IPS-NIHi7 (cell line): Measurements from ENCODE around the gene ATP1A1.
A peak's percentile ranks its signal among the peaks of the same experiment; 100 is the strongest.

Experiments
- DNase-seq: peaks from one replicate; pipeline ENCODE4 v3.0.0; 2012; ENCODE audit warnings: mixed read lengths; ENCODE audit errors: extremely low spot score

ATP1A1 gene

DNA sequence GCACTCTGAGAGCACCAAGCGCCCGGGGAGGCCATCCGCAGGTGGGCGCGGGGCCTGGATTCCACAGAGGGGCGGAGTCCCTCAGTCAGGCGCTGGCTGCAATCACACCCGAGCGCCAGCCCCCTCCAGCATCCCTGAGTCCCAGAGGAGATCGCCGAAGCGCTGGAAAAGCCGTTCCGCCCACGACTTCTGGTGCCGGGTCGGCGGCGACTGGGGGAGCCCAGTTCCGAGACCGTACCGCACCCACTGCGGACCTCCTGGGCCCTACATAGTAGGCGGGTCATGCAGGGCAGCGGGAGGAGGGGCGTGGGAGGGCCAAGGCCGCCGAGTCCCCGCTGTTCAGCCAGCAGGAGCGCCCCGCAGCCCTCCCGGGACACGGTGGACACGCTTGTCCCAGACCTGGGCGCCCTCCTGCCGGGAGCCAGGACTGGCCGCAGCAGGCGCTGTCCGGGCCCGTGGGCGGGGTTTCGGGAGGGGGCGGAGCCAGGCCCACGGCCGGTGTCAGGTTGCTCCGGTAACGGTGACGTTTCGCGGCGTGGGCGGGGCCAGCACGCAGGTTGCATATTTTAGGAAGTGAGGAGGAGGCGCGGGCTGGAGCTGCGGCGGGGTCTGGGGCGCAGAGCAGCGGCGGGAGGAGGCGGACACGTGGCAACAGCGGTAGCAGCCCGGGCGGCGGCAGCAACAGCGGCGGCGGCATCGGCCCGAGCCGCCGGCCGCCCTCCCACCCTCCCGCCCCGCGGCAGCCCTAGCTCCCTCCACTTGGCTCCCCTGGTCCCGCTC, at the start of gene ATP1A1:
Gene ATP1A1 (plus strand): TSS at position 594 of the 780 bp plus-strand sequence. CDS start 268 bp downstream, outside the sequence.
- DNase-seq, result peak; percentile 96

DNA sequence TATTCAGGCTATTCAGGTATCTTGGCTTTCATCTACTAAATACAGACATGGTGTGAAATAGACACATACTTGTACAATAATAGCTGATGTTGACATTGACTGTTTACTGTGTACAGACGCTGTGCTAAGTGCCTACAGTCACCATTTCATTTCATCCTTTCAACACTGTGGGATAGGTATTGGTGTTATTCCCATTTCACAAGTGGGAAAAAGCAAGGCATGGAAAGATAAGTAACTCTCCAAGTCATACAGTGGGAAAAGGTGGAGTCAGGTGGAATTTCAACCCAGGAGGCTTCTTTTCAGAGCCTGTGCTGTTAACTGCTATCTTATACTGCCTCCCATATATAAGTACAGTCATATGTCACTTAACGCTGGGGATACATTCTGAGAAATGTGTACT, 49.6 kb upstream of the ATP1A1 start:
- no peak for DNase-seq

DNA sequence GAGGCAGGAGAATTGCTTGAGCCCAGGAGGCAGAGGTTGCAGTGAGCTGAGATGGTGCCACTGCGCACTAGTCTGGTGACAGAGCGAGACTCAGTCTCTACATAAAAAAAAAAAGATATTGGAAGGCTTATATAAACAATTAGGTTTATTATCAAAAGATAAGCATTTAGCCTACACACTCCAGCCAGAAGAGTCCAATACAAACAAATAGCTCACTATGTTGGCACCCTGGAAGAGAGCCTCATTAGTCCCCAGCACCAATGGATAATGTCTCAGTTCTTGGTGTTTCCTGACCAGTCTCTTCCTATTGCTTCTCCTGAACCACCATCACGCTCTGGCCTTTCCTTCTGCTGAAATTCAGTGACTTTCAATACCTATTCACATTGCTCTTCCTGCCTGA, 48.6 kb upstream of the ATP1A1 start:
- no peak for DNase-seq

DNA sequence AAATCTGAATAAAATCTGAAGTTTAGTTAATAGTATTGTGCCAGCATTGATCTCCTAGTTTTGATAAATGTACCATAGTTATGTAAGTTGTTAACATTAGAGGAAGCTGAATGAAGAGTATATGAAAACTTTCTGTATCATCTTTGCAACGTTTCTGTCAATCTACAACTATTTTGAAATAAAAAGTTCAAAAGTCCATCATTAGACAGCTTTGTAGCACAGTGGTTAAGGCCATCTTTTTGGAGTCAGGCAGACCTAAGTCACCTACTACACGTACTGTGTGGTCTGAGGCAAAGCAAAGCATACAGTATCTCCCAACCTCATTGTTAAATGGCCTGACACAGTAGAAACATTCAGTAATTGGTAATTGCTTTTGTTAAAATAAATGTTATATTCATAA, 47.9 kb upstream of the ATP1A1 start:
- no peak for DNase-seq

DNA sequence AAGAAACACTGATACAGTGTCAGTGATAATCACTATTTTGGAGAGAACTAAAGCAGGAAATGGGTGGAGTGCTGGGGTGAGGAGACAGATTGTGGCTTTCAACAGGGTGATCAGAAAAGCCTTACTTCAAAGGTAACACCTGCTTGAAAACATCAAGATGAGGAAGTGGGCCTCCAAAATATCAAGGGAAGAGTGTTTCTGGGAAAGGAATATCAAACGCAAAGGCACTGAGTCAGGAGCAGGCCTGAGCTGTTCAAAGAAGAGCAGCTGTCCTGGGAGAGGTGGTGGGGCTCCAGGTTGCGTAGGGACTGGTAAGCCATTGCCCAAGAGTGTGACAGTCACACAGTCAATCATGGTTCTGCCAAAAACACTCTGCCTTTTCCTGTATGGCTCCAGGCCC, 47.1 kb upstream of the ATP1A1 start:
- no peak for DNase-seq

DNA sequence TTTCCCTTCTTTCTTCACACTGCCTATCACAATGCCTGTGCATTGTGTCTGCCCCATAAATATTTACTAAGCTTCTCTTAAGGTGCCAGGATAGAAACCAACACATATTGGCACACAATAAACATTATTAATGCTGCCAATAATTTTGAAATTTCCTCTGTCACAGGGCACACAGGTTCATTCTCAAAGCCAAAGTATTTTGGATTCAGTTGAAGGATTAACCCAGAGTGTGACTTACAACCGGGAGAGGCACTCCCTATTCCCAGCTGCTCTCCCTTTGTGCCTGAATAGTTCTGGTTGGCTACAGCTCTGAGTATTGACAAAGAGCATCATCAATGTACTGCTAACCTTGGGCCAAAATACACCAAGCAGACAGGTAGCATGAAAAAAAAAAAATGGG, 46.6 kb upstream of the ATP1A1 start:
- no peak for DNase-seq

DNA sequence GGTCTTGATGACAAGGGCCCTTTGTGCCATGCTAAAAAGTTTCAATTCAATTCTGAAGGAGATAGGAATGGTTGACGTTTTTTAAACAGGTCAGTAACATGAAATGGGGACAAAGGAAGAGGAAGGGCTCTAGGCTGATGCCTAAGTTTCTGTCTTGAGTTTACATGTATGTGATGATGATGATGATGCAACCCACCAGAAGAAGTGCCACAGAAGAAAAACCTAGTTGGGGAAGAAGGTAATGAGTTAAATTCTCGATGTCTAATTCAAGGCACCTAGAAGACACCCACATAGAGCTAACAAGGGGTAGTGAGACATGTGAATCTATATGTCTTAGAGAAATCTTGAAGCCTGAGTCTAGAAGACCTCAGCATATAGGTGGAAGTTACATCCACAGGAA, 44.4 kb upstream of the ATP1A1 start:
- no peak for DNase-seq

DNA sequence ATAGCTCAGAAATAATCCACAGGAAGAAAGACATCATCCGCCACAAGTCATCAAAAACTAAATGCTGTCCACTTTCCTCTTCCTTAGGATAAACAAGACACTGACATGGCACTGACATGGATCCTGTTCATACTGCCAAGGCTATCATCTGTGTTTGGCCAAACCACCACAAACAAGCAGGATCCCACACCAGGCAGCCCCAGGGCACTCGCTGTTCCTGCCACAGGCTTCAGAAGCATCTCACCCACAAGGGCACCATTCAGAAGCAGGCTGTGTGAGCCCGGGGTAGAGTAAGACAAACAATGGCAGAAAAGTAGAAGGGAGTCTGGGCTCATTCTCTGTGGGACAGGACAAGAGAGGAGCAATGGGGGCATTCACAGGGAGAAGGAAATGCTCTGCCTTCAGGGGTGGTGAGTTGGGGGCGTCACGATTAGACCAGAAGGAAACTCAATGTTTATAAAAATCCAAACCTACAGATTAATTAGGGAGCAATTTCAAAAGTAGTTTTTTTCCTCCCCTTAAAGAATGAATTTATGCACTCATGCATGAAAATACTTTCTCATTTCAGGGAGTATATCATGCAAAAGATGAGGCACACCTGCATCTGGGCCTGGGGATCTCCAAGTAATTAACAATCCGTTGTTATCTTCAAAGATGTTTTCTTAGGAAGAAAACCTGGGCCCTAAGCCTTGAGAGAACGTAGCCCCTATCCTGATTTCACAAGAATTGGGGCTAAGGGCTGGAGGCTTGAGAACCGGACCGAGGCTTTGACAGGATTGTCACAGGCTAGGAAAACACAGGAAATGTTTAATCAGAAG, 43.3 kb upstream of the ATP1A1 start:
- DNase-seq, result no peak

DNA sequence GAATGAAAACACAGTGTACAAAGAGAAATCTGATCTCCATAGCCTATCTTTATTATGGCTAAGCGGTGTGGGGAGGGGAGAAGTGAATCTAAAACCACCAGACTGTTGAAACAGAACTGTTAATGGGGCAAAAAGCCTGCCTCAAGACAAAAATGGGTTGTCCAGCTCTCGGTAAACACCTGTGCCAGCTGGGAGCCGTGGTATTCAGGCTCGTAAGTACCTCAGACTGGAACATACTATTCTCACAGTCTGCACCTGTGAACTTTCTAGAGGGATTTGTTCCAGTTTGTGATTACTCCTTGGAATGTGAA, 42.7 kb upstream of the ATP1A1 start:
- no peak for DNase-seq

DNA sequence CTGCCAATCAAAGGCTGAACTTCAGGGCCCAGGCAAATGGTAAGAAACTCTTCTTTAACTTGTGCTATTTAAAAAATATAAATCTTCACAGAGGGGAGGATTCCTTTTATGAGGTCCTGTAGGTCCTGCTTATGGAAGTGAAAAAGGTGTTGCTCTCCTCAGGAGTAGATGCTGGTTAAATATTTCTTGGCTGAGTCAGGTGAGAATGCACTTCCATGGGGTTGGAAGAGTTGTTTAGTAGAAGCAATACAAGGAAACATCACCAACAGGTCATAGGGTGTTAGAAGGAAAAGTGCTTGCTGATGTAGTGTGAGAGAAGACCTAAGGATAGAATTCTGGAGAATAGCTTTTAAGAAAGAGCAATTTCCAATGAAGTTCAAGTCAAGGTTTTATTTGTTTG, 42.2 kb upstream of the ATP1A1 start:
- no peak for DNase-seq

DNA sequence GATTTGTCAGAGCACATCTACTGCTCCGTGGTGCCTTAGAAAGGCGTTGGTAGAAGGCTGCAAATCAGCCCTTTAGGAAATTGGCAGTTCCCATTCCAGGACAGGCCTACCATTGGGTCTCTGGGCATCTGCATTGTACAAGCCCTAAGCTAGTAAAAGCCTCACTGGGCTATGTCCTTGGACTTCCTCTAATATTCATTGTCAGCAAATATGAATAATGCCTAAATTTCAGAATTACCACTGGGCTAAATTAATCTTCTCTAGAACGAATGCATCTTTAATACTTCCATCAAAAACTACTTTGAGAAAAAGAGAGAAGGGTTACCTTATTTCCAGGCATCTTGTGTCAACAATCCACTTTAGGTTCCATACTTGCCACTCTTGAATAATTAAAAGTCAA, 41.5 kb upstream of the ATP1A1 start:
- DNase-seq, result no peak

DNA sequence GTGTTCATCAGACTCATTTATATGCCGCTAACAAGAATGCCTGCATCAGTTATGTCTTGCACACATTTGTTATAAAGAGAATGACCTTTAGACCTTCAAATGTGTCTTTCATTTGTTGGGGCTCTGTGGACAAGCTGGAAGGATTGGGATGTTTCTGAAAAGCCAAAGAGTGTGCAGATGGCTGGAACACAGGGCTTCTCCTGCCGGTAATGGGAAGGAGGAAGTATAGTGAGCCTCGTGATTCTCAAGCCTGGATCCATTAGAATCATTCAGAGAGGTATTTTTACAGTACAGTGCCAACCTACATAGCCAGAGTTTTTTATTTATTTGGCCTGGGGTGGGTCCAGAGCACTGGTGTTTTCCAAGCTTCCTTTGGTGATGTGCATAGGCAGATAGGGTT, 40.6 kb upstream of the ATP1A1 start:
- no peak for DNase-seq

DNA sequence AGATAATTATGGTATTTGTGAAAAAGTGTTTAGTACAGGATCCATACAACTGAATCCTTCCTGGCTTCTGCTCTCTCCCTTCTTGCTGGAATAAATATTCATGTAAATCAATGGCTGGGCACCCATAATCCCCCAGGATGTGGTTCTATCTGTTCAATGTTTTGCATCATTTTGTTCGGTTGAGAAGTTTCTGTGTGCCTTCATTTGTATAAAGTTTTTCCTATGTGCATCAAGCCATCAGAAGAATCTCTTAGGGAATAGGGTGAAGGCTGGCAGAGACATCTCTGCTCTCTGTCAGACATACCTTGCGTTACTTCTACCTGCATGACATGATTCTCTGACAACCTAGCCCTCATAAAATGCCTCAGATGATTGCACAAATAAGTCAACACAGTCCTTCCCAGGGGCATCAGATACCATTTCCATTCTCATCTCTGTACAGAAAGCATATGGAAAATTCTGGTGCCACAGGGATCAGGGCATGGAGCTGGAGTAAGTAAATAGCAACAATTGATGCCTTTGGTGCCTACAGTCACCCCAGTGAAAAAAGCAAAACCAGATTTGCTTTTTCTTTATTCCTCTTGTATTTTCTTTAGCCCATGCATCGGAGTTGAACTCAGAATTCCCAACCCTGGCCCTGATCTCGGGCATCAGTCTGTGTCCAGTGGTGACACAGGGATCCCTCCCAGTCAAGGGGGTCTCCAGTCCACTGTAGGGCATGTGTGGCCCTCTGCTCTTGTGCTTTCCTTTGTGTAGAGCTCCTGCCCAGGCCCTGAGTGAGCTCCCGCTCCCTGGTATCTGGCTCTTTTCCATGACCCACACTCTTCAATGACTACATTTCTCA, 39.7 kb upstream of the ATP1A1 start:
- DNase-seq, result no peak

DNA sequence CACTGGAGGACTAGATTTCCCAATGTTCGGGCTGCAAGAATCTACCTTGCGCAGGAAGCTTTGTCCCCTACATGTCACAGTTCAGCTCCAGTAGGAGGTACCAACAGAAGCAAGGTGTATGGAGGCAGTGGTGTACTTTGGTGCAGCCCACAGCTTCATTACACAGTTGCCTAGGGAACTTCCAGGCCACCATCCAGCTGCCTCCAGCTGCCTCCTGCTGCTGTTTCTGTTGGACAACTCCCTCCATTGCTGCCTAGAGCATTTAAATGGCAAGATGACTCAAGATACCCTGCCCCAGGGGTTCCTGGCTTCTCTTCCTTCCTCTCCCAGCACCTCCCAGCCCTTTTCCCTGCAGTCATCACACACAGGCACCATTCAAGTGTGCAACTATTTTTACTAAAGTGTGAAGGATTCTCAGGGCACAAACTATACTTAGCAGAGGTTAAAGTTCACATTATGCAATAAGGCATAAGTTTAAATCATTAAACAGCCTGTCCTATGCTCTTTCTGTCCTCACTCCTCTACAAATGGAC, 39.0 kb upstream of the ATP1A1 start:
- no peak for DNase-seq

DNA sequence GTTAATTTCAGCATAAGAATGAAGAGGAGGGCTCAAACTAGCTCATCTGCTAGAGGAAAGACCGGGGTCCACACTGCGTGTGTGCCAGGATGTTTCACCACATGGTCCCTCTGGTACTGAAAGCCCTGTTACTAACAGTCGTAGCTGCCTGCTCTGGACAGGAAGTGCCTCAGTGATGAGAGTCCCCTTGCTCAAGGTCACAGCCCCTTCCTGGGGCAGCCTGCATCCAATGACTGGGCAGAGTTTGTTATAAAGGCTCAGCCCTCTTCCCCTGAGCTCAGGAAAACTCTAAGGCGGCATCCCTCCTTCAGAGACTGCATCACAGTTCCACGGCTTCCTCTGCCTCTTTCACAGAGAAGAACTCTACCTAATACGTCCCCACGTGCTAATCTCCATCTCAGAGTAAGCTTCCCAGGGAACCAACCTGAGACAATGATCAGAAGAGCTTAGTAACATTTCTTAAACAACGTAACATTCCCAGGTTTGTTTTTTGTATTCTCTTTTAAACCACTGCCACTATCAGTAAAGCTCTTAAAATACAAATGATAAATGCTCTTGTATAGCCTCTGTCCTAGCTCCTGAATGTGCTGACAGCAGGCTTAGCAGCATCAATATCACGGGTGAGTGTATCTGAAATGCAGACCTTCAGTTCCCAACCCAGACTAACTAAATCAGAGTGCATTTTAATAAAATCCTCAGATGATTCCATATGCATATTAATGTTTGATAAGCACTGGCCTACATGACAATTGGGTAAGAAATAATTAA, 38.0 kb upstream of the ATP1A1 start:
- peak; percentile 32 for DNase-seq

DNA sequence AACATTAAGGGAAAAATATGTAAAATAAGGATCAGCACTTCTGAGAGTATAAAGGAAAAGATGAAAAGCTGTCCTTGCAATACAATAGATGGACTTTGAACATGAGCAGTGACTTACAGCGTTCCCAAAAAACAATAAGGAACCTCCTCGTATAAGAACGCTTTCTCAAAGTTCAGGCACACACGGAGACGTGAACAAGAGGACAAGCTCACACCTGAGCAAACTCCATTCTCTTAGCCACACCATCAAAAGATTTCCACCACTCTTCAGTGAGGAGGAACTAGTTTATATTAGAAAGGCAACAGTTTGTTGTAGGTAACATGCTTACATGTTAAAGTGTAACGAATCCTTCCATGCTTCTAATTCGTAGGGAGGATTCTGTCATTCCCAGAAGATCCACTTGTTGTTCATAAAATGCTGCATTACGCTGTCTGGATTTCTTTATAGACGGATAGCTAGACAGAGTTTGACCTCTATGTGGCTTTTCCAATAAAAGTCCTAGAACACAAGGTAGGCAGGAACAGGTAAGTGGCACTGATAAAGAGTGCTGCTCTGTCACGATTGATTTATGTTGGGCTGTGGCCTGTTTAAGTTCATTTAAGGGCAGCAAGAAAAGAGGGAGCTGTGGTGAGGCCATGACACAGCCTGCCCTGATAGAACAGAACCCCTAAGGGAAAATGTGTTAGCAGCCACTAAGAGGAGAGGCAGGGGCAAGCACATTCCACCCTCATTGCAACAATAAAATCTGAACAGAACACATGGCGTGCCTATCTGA, 37.0 kb upstream of the ATP1A1 start:
- DNase-seq, result no peak

DNA sequence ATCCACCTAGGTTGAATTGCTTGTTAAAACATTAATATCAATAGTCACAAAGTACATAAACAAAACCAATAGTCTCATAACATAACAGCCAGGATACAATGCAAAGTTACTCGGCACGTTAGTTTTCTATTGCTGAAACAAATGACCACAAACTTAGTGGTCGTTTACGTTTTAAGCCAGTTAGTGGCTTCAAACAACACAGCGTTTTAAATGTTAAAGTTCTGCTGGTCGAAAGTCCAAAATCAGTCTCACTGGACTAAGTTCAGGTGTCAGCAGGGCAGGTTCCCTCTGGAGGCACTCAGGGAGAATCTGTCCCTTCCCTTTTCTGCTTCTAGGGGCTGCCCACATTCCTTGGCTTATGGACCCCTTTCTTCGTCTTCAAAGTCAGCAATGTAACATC, 35.6 kb upstream of the ATP1A1 start:
- no peak for DNase-seq

DNA sequence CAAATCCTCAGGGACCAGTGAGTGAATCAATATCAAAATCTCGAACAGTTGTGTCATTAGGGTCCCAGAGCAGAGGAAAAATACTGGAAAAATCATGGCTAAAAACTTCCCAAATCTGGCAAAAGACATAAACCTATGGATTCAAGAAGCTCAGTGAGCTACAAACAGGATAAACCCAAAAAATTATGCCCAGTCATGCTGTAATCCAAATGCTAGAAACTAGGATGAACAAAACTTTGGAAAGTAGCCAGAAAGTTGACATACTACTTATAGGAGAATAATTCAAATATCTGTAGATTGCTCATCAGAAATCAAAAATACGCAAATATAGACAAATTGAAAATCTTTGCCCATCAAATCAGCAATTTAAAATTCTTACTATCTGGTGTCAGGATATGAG, 34.6 kb upstream of the ATP1A1 start:
- DNase-seq, result no peak

DNA sequence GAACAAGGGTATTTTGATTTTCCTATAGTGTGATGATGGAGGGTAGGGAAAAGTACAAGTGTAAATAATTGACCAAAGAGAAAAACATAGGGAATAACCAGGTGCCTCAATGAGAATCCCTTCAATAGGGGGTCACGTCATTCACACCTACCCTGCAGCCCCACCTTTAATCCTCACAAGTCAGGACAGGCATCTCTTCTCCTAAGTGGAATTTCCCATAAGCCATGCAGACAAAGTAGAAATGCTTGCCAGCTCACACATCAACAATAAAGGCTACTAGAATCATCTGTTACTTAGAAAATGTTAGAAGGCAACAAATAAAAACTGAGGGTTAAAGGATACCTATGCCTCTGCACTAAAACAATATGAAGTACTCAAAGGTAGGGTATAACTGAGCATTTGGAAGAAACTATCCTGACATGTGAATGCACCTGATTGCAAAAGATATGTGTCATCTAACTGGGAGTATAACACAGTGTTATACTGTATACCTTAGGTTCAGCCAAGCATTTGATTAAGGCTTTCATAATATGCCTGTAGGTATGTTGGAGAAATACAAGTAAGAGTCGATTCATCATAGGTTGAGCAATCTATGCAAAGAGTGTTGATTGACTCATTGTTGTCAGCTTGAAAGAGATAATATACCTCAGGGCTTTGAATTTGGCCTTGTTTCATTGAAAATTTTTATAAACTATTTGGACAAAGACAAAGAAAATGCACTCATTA, 32.4 kb upstream of the ATP1A1 start:
- DNase-seq, result no peak

DNA sequence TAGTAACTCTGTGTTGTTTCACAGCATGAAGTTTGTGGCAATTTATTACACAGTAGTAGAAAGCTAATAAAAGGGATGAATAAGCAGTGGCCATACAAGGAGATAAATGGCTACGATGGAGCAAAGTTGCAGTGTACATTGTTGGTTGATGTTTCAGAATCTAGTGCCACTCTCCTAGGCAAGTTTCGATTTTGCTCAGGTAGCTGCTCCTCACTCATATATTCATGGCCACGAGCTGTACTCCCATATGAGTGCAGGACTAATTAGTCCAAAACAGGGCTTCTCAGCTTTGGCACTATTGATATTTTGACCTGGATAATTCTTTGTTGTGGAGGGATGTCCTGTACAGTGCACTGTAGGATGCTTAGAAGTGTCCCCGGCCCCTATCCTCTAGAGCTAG, 30.0 kb upstream of the ATP1A1 start:
- DNase-seq, result no peak
